Measurements from ENCODE around the gene TVP23A. TPM values are rescaled to one million over a fixed set of nuclear protein-coding genes. Genes with fewer than 3 reads are reported as not detected.
A peak's percentile ranks its signal among the peaks of the same experiment; 100 is the strongest.

The TVP23A gene
- total RNA-seq, 4 donors from 2014 or later = 0.13 to 0.45 TPM; not detected in 2

- 93 to 95% methylated on average over 9 to 10 of the region's 10 CpGs for WGBS, 2 donors
- Histone ChIP-seq H3K9me3 (no peaks in the 10 kb centered on the region), H3K27me3 (no peaks in the 10 kb centered on the region), H3K36me3 (peaks cover 29 to 43% of the 10 kb centered on the region in 2 donors), H3K27ac (no peak overlapping the region), H3K4me1 (no peaks in the 10 kb centered on the region), H3K4me3 (replicated peaks in 1 of 3) (no peak overlapping the region)
- TF ChIP-seq POLR2A (IDR thresholded peaks at IDR 0.05) (no peak), CTCF (IDR thresholded peaks at IDR 0.05) (no peak)
- intact Hi-C loops (cut with DNase I) = no loop called here
- peak; percentile 22 to 28 for DNase-seq
These were observed 65.6 kb downstream of the TVP23A start for GRCh38 chr16:10752843-10753523.

- Histone ChIP-seq H3K4me3 (replicated peaks in 1 of 3) (no peak overlapping the region), H3K27me3 (no peaks in the 10 kb centered on the region), H3K4me1 (no peaks in the 10 kb centered on the region), H3K9me3 (no peaks in the 10 kb centered on the region), H3K27ac (no peak overlapping the region), H3K36me3 (peaks cover 31 to 34% of the 10 kb centered on the region in 2 donors)
- WGBS, 2 donors = 82% methylated on average over 13 of the region's 13 CpGs
- no peak for DNase-seq
- intact Hi-C loops (cut with DNase I) = no loop called here
- TF ChIP-seq POLR2A (IDR thresholded peaks at IDR 0.05) (no peak), CTCF (IDR thresholded peaks at IDR 0.05) (no peak)
These were observed 67.3 kb downstream of the TVP23A start for GRCh38 chr16:10751291-10751697.

GRCh38 chr16:10750793-10751192, 67.8 kb downstream of the TVP23A start:
- TF ChIP-seq CTCF (IDR thresholded peaks at IDR 0.05) (no peak), POLR2A (IDR thresholded peaks at IDR 0.05) (no peak)
- 81 to 95% methylated on average over 11 of the region's 11 CpGs for WGBS, 2 donors
- Histone ChIP-seq H3K27me3 (no peaks in the 10 kb centered on the region), H3K9me3 (no peaks in the 10 kb centered on the region), H3K4me1 (no peaks in the 10 kb centered on the region), H3K36me3 (peaks cover 31 to 34% of the 10 kb centered on the region in 2 donors), H3K27ac (no peak overlapping the region), H3K4me3 (replicated peaks in 1 of 3) (no peak overlapping the region)
- no peak for DNase-seq
- intact Hi-C loops (cut with DNase I) = no loop called here

- intact Hi-C loops (cut with DNase I) = loop anchor here (10.0 kb wide), 1 partner anchor 79 kb away; no protein-coding TSS in a partner anchor
- Histone ChIP-seq H3K4me3 (replicated peaks in 1 of 3) (no peak overlapping the region), H3K27ac (no peak overlapping the region), H3K27me3 (no peaks in the 10 kb centered on the region), H3K36me3 (peaks cover 15 to 20% of the 10 kb centered on the region in 2 donors), H3K9me3 (no peaks in the 10 kb centered on the region), H3K4me1 (peaks cover 7 to 8% of the 10 kb centered on the region in 2 donors)
- DNase-seq = no peak
- TF ChIP-seq CTCF (IDR thresholded peaks at IDR 0.05) = no peak
- no peak for TF ChIP-seq POLR2A (IDR thresholded peaks at IDR 0.05)
- WGBS, 2 donors = 70 to 81% methylated on average over 2 of the region's 2 CpGs
These were observed 72.8 kb downstream of the TVP23A start for GRCh38 chr16:10745841-10746240.

GRCh38 chr16:10744370-10745030, 74.1 kb downstream of the TVP23A start:
- peak overlapping the region in 2 of 3 donors; percentile 97 for H3K27ac ChIP-seq
- H3K9me3 ChIP-seq = no peaks in the 10 kb centered on the region
- WGBS, 2 donors = 32 to 39% methylated on average over 16 to 17 of the region's 17 CpGs
- peaks cover 12 to 18% of the 10 kb centered on the region in 2 donors for H3K36me3 ChIP-seq
- intact Hi-C loops (cut with DNase I) = loop anchor here (10.0 kb wide), 1 partner anchor 80 kb away; no protein-coding TSS in a partner anchor
- TF ChIP-seq POLR2A (IDR thresholded peaks at IDR 0.05) (peak in 1 of 2 donors; percentile 23), CTCF (IDR thresholded peaks at IDR 0.05) (no peak)
- peaks cover 7 to 8% of the 10 kb centered on the region in 2 donors for H3K4me1 ChIP-seq
- DNase-seq = peak; percentile 35 to 54
- no peaks in the 10 kb centered on the region for H3K27me3 ChIP-seq
- H3K4me3 ChIP-seq (replicated peaks in 1 of 3) = peak overlapping the region in 1 of 3 donors; percentile 41
